Testis (tissue), 3 donors: Measurements from ENCODE around the gene SLC6A6. TPM values are rescaled to one million over a fixed set of nuclear protein-coding genes. Genes with fewer than 3 reads are reported as not detected.

Experiments
- DNase-seq: peaks from one replicate; pipeline ENCODE4 v3.0.0-alpha.2; 2019
- H3K27ac ChIP-seq, 2 donors: fragments of 200-600 bp; sonication (generic); one replicate each; pipeline ENCODE4 v1.5.1; 2019
- H3K27me3 ChIP-seq: fragments of 200-600 bp; sonication (generic); one replicate; pipeline ENCODE4 v1.5.1; 2019
- H3K36me3 ChIP-seq: fragments of 200-600 bp; sonication (generic); one replicate; pipeline ENCODE4 v1.5.1; 2017; ENCODE audit warnings: low read depth; ENCODE audit errors: missing control alignments
- H3K4me1 ChIP-seq: fragments of 200-600 bp; sonication (generic); one replicate; pipeline ENCODE4 v1.5.1; 2019
- H3K4me3 ChIP-seq, 2 donors: fragments of 200-600 bp; sonication (generic); one replicate each; pipeline ENCODE4 v1.5.1; 2017 to 2019
- H3K9me3 ChIP-seq: fragments of 200-600 bp; sonication (generic); one replicate; pipeline ENCODE4 v1.5.1; 2017
- CTCF ChIP-seq, 3 experiments: fragments of 450-650 bp in 2 of 3; fragments of 200-600 bp in 1 of 3; sonication (generic) in 1 of 3; IDR thresholded peaks; one replicate each; pipeline ENCODE4 v1.5.1; 2016 to 2019; ENCODE audit warnings: antibody characterized with exemption in 3 of 3, mild to moderate bottlenecking in 2 of 3, moderate library complexity in 1 of 3
- POLR2A ChIP-seq: fragments of 450-650 bp; IDR thresholded peaks from one replicate; pipeline ENCODE4 v1.6.1; 2017; ENCODE audit warnings: antibody characterized with exemption, mild to moderate bottlenecking, moderate library complexity
- WGBS, 2 donors: methylation state at CpG; one replicate each; pipeline ENCODE4 v1.1.5; 2018; 5-methylcytosine and 5-hydroxymethylcytosine counted together
- intact Hi-C: fragments of 100-400 bp; cut with DNase I; formaldehyde crosslinking; loops from one replicate; pipeline ENCODE4 v1.15.1; 2023; ENCODE audit warnings: low total_unique reads
- polyA plus RNA-seq: library from polyadenylated mRNA; stranded (reverse); fragments of 350-450 nt; fragmentation: Illumina TruSeq; extraction: RNeasy Lipid Tissue Mini Kit (QIAGEN cat#74804); gene quantifications from one replicate; pipeline ENCODE4 v1.2.3, GENCODE V29; 2014; ENCODE audit warnings: low read depth, low replicate concordance; ENCODE audit not compliant: insufficient read depth
- total RNA-seq, 2 donors: library from RNA; depleted of rRNA; stranded (reverse); fragments of >200 nt; gene quantifications; one replicate each; pipeline ENCODE4 v1.2.3, GENCODE V29; 2016

The SLC6A6 gene
- total and polyA plus RNA-seq, 3 donors from 2014 or later, result 9.7 to 14.9 (median 13.7) TPM

DNA sequence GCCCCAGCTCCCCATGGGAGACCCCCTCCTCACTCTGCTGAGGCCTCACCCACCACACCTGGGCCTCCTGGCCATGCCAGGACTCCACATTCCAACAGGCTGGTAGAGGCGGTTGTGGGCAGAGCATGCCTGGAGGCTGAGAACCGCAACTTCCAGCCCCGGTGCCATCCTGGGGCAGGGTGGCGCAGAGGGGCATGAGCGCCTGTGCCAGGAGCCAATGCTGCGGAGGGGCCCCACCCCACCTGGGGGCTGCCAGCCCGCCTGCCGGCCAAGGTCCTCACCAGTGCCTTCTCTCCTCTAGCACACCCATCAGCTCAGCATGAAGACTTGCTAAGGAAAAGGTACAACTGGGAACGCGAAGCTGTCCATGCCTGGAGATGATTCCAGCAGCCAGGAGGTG is 34.3 kb upstream of the SLC6A6 start:
- no peaks in the 10 kb centered on the region for H3K9me3 ChIP-seq
- intact Hi-C loops, result no loop called here
- WGBS, 2 donors, result 91 to 93% methylated on average over 8 to 10 of the region's 10 CpGs

GRCh38 chr3:14368885-14369284 is 33.5 kb upstream of the SLC6A6 start:
- TF ChIP-seq CTCF (IDR thresholded peaks at IDR 0.05), result no peak
- no peak for TF ChIP-seq POLR2A
- Histone ChIP-seq H3K9me3 (no peaks in the 10 kb centered on the region), H3K4me3 (no peak overlapping the region), H3K27ac (no peak overlapping the region), H3K36me3 (no peaks in the 10 kb centered on the region), H3K4me1 (no peaks in the 10 kb centered on the region), H3K27me3 (no peaks in the 10 kb centered on the region)
- intact Hi-C loops, result no loop called here
- DNase-seq, result no peak
- 80 to 85% methylated on average over 2 of the region's 2 CpGs for WGBS, 2 donors

More for the DNA sequence above, 34.3 kb upstream of the SLC6A6 start:
- Histone ChIP-seq H3K27me3 (no peaks in the 10 kb centered on the region), H3K4me3 (no peak overlapping the region), H3K4me1 (no peaks in the 10 kb centered on the region), H3K36me3 (no peaks in the 10 kb centered on the region), H3K27ac (no peak overlapping the region)
- DNase-seq, result no peak
- TF ChIP-seq POLR2A (no peak), CTCF (IDR thresholded peaks at IDR 0.05) (no peak)

GRCh38 chr3:14369675-14370669 is 32.4 kb upstream of the SLC6A6 start:
- H3K27me3 ChIP-seq, result no peaks in the 10 kb centered on the region
- H3K4me1 ChIP-seq, result no peaks in the 10 kb centered on the region
- TF ChIP-seq POLR2A (no peak), CTCF (IDR thresholded peaks at IDR 0.05) (no peak)
- H3K27ac ChIP-seq, result no peak overlapping the region
- H3K36me3 ChIP-seq, result no peaks in the 10 kb centered on the region
- no peak for DNase-seq
- intact Hi-C loops, result no loop called here
- no peak overlapping the region for H3K4me3 ChIP-seq
- no peaks in the 10 kb centered on the region for H3K9me3 ChIP-seq
- WGBS, 2 donors, result 72 to 76% methylated on average over 12 to 15 of the region's 15 CpGs

GRCh38 chr3:14370720-14371572 is 31.5 kb upstream of the SLC6A6 start:
- no peak for DNase-seq
- TF ChIP-seq CTCF (IDR thresholded peaks at IDR 0.05), result no peak
- no peak for TF ChIP-seq POLR2A
- H3K4me3 ChIP-seq, result no peak overlapping the region
- no peaks in the 10 kb centered on the region for H3K9me3 ChIP-seq
- no peak overlapping the region for H3K27ac ChIP-seq
- no peaks in the 10 kb centered on the region for H3K36me3 ChIP-seq
- intact Hi-C loops, result no loop called here
- 87 to 91% methylated on average over 12 to 14 of the region's 14 CpGs for WGBS, 2 donors
- H3K4me1 ChIP-seq, result no peaks in the 10 kb centered on the region
- no peaks in the 10 kb centered on the region for H3K27me3 ChIP-seq
